Stimulated activated CD8-positive, alpha-beta memory T cell treated with anti-CD3 and anti-CD28 coated beads, Interleukin-12 subunit alpha, Interleukin-12 subunit beta, amount 100 ng/mL, for 1 hour (primary cell): ENCODE measurements around the gene NEURL4.

Experiments used
- DNase-seq: peaks from one replicate; pipeline ENCODE4 v3.0.0-alpha.2; 2020; ENCODE audit warnings: low read depth

Gene NEURL4

DNA sequence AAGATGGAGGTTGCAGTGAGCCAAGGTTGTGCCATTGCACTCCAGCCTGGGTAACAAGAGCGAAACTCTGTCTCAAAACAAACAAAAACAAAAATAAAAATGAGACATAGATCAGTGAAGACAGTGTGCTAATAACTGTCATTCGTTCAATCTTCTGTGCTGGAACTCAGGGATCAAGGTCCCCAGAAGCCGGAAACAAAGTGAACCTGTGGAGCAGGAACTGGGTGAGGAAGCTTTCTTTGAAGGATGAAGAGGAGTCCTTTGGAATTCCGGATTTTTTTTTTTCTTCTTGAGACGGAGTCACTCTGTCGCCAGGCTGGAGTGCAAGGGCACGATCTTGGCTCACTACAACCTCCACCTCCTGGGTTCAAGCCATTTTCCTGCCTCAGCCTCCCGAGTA, 49.7 kb downstream of the NEURL4 start:
- no peak for DNase-seq

GRCh38 chr17:7266784-7267183, 62.4 kb downstream of the NEURL4 start:
- no peak for DNase-seq
